GDM1 (cell line): ENCODE measurements around the gene PERM1.
"Not testable (repeated sequence)": the region's sequence is repeated elsewhere in the genome, so short reads cannot be mapped to it uniquely, and the experiment has no call there.

Experiments used
- DNase-seq: peaks from one replicate; lab custom pipeline; 2025; lab: John Stamatoyannopoulos, UW

Gene PERM1

DNA sequence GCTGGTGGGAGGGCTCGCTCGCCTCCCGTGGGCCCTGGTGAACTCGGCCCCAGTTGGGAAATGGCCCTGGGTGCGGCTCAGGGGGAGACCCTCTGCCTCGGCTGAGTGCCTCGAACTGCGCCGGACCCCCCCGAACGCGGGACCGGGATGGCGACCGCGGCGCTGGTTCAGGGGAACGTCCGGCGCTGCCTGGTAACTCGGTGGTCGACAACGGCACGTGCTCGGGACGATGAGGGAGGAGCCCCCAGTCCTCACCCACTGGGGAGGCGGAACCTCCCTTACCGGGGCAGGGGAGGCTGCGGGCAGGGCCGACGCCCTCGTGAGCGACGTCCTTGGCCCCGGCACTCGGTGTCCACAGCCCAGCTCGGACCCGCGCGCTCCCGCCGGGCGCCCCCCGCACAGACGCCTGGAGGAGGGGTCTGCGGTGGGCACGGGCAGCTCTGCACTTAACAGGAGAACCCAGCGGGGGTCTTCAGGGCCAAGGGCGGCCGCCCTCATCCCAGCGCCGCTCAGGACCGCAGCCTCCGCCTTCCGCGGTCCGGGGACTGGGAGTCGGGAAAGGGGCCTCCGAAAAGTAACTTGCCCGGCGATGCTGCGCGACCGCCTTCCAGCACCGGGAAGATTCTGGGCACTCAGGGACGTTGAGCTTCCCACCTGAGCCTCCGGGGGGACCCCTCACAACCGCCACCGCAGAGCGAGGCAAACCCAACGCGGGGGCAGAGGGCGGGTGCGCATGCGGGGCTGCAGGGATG, 16.3 kb upstream of the PERM1 start:
- DNase-seq, result no peak

- no peak for DNase-seq
Observed at GRCh38 chr1:997713-997992, 15.8 kb upstream of the PERM1 start.

- no peak for DNase-seq
Observed at GRCh38 chr1:996851-997712, 15.2 kb upstream of the PERM1 start.

GRCh38 chr1:995665-996633, 14.1 kb upstream of the PERM1 start:
- DNase-seq, result no peak

- DNase-seq, result not testable (repeated sequence)
Observed at GRCh38 chr1:994546-994945, 12.7 kb upstream of the PERM1 start.

DNA sequence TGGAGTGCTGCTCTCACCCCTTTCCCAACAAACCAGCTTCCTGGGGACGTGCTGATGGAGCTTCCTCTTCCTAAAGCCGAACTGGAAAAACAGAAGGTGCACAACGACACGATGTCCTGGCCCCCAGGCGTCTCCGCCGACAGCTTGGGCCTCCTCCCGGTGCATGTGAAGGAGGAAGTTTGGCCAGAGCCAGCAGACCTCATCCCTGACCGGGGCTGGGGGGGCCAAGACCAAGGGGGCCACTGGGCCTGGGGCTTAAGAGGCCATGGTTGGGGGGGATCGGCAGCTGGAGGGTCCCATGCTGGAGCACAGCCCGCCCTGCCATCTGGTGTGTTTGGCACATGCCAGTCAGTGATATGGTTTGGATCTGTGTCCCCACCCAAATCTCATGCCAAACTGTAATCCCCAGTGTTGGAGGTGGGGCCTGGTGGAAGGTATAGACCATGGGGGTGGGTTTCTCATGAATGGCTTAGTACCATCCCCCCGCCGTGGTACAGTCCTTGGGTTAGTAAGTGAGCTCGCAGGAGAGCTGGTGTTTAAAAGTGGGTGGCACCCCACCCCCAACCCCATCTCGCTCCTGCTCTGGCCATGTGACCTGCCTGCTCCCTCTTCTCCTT, 11.6 kb upstream of the PERM1 start:
- no peak for DNase-seq

- no peak for DNase-seq
Observed at GRCh38 chr1:992362-992761, 10.5 kb upstream of the PERM1 start.

- DNase-seq, result no peak
Observed at GRCh38 chr1:991895-992294, 10.0 kb upstream of the PERM1 start.

DNA sequence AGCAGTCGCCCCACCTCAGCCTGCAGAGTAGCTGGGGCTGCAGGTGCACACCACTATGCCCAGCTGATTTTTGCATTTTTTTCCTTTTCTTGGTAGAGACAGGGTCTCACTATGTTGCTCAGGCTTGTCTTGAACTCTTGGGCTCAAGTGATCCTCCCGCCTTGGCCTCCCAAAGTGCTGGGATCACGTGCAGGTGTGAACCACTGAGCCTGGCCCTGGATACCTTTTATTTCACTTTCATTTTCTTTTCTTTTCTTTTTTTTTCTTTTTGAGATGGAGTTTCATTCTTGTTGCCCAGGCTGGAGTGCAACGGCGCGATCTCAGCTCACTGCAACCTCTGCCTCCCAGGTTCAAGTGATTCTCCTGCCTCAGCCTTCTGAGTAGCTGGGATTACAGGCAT, 9.4 kb upstream of the PERM1 start:
- not testable (repeated sequence) for DNase-seq

GRCh38 chr1:988061-988460, 6.2 kb upstream of the PERM1 start:
- not testable (repeated sequence) for DNase-seq

DNA sequence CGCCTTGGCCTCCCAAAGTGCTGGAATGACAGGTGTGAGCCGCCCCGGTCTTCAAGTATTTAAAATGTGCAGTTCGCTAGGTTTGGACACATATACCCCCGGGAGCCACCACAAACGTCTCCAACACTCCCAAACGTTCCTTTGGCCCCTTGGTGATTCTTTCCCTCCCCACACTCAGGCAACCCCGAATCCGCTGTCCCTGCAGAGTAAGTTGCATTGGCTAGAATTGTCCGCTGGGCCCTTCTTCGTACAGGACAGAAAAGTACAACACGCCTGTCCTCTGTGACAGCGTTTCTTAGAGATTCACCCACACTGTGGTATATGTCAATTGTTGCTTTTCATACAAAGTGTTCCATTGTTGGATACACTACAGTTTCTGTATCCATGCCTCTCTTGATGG, 3.2 kb upstream of the PERM1 start:
- no peak for DNase-seq

GRCh38 chr1:984476-984814, 2.6 kb upstream of the PERM1 start:
- no peak for DNase-seq

DNA sequence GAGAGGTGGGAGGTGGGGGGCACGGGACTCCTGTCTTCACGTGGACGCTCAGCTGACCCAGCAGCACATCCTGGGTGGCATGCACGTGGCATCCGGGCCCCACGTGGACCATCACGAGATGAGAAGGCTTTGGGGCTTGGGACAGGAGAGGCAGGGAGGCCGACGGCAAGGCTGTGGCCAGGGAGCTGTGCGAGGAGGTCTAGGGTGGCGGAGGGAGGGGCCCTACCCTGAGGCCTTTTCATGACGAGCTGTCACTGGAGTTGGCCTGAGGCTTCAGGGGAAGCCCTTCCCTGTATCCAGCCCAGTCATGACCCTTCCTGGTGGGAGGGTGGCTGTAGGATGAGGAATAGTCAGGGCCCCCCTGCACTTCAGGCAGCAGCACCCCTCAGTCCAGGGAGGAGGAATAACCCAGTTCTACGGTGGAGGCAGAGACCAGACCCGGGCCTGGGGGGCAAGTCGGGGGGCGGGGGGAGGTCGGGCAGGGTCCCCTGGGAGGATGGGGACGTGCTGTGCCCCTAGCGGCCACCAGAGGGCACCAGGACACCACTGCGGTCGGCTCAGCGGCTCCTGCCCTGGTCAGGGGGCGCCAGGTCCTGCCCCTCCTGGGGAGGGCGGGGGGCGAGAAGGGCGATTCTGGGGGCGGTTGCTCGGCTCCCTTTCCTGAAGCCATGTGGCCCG, 2.0 kb upstream of the PERM1 start:
- DNase-seq, result no peak

- no peak for DNase-seq
Observed at GRCh38 chr1:982765-983436, 1.0 kb upstream of the PERM1 start.

- no peak for DNase-seq
Observed at GRCh38 chr1:981491-981954, 370 bp downstream of the PERM1 start.

GRCh38 chr1:980602-981395, 1.1 kb downstream of the PERM1 start:
- DNase-seq, result no peak

DNA sequence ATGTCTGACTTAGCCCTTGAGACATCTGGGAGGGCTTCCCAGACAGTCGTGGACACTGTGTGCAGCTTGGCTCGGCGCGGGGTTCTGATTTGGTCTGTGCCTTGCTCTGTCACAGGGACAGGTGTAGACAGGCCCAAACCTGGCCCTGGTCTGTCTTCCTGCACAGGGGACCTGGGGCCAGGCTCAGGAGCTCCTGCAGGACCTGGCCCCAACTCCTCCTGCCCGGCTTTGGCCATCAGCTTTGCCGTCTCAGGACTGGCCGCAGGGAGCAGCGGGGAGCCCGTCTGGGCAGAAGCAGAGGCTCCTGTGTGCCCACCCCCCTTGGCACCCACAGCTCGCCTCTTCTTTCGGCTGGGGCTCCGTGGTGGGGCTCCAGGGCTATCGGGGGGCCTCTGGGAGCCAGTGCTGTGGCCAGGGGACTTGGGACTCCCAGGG, 1.7 kb downstream of the PERM1 start:
- no peak for DNase-seq

DNA sequence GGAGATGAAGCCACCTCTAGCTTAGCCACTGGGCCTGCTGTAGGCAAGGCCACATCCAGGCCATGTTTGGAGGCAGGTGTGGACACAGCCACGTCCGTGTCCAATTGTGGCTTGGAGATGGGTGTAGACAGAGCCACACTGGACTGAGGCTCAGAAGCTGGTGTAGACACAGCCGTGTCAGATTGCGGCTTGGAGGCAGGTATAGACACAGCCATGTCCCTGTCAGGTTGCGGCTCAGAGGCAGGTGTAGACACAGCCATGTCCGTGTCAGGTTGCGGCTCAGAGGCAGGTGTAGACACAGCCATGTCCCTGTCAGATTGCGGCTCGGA, 2.2 kb downstream of the PERM1 start:
- no peak for DNase-seq

- DNase-seq, result no peak
Observed at GRCh38 chr1:978835-979743, 2.8 kb downstream of the PERM1 start.
